ENCODE results near the gene BACE1. TPM values are rescaled to one million over a fixed set of nuclear protein-coding genes. Genes with fewer than 3 reads are reported as not detected.

Gene BACE1
- total and polyA plus RNA-seq, 7 experiments from 2014 or later, result 0.23 to 2.0 (median 0.34) TPM

DNA sequence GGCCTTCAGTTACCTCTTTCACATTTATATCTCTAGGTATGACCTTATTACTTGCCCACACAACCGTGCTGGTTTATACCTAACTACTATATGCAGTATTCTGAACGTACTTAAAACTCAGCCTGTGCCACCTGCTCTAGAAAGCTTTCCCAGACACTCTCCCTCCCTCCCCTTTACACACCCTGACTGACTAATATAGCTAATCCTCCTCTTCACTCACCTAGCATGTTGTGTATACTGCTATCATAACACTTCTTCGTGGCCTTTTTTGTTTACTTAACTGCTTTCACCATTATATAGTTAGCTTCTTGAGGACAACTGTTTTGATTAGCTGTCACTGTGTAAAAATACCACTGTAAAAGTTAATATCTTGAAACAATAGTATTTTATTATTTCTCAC, 60.1 kb downstream of the BACE1 start:
- ChIA-PET POLR2A (no interaction called here), CTCF (no interaction called here)
- intact Hi-C loops (cut with micrococcal nuclease), result no loop called here
- no peaks in the 10 kb centered on the region for H3K9me3 Mint-ChIP-seq
- H3K27me3 ChIP-seq (ENCODE audit: control insufficient read depth in 2 of 2, insufficient read depth in 2 of 2, low read length in 2 of 2), result no peaks in the 10 kb centered on the region
- H3K4me3 ChIP-seq (ENCODE audit: low read length), result no peak overlapping the region
- peaks cover 0 to 7% (median 4%) of the 10 kb centered on the region in 7 donors for H3K4me1 Mint-ChIP-seq
- ATAC-seq, result no peak
- H3K36me3 ChIP-seq (ENCODE audit: control insufficient read depth in 2 of 3, insufficient read depth in 3 of 3, low read length in 3 of 3), result peaks cover 0 to 23% (median 4%) of the 10 kb centered on the region in 3 experiments
- peak overlapping the region in 1 of 9 donors; percentile 32 for H3K27ac Mint-ChIP-seq
- no peaks in the 10 kb centered on the region for H3K27me3 Mint-ChIP-seq
- no peaks in the 10 kb centered on the region for H3K4me1 ChIP-seq (ENCODE audit: control insufficient read depth in 2 of 2, insufficient read depth in 2 of 2, low read length in 2 of 2)
- H3K36me3 Mint-ChIP-seq, result peaks cover 0 to 55% (median 26%) of the 10 kb centered on the region in 5 donors
- no peak for DNase-seq
- H3K9me3 ChIP-seq (ENCODE audit: control insufficient read depth in 2 of 3, low read length in 3 of 3), result no peaks in the 10 kb centered on the region
- H3K27ac ChIP-seq (ENCODE audit: low read depth, low read length), result no peak overlapping the region
- no peak overlapping the region for H3K4me3 Mint-ChIP-seq

DNA sequence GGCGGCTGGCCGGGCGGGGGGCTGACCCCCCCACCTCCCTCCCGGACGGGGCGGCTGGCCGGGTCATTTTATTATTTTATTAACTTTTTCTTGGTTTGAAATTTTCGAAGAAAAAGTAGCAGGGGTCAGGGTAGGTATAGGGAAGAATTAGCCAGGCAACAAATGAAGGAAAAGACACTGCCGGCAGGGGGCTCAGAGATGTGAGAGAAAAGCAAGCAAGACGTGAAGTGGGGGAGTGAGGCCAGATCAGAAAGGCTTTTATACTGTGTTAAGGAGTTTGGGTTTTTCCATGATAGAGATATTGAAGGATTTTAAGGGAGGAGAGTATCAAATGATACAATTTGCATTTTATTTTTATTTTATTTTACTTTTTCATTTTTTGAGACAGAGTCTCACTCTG, 64.5 kb downstream of the BACE1 start:
- DNase-seq (no peak), ATAC-seq (no peak)
- Histone ChIP-seq H3K4me1 (ENCODE audit: control insufficient read depth in 2 of 2, insufficient read depth in 2 of 2, low read length in 2 of 2) (no peaks in the 10 kb centered on the region), H3K27me3 (ENCODE audit: control insufficient read depth in 2 of 2, insufficient read depth in 2 of 2, low read length in 2 of 2) (no peaks in the 10 kb centered on the region), H3K4me3 (ENCODE audit: low read length) (no peak overlapping the region), H3K27ac (ENCODE audit: low read depth, low read length) (no peak overlapping the region), H3K36me3 (ENCODE audit: control insufficient read depth in 2 of 3, insufficient read depth in 3 of 3, low read length in 3 of 3) (peaks cover 10 to 44% (median 11%) of the 10 kb centered on the region in 3 experiments), H3K9me3 (ENCODE audit: control insufficient read depth in 2 of 3, low read length in 3 of 3) (no peaks in the 10 kb centered on the region)
- POLR2A ChIA-PET, result no interaction called here
- intact Hi-C loops (cut with micrococcal nuclease), result no loop called here
- H3K9me3 Mint-ChIP-seq, result no peaks in the 10 kb centered on the region
- H3K4me3 Mint-ChIP-seq, result no peak overlapping the region
- peaks cover 0 to 7% (median 4%) of the 10 kb centered on the region in 7 donors for H3K4me1 Mint-ChIP-seq
- CTCF ChIA-PET, result no interaction called here
- H3K36me3 Mint-ChIP-seq, result peaks cover 13 to 54% (median 34%) of the 10 kb centered on the region in 5 donors
- no peaks in the 10 kb centered on the region for H3K27me3 Mint-ChIP-seq
- peak overlapping the region in 1 of 9 donors; percentile 78 for H3K27ac Mint-ChIP-seq

DNA sequence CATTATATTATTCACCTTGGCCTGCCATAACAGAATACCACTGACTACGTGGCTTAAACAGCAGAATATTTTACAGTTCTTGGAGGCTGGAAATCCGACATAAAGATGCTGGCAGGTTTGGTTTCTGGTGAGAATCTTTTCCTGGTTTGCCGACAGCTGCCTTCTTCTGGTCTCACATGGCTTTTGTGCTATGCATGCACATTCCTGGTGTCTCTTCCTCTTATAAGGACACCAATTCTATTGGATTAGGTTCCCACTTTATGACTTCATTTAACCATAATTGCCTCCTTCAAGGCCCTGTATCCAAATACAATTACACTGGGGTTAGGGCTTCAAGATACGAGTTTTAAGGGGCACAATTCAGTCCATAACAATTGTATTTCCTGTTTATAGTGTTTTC, 66.5 kb downstream of the BACE1 start:
- intact Hi-C loops (cut with micrococcal nuclease), result no loop called here
- peak overlapping the region in 1 of 9 donors; percentile 43 for H3K27ac Mint-ChIP-seq

DNA sequence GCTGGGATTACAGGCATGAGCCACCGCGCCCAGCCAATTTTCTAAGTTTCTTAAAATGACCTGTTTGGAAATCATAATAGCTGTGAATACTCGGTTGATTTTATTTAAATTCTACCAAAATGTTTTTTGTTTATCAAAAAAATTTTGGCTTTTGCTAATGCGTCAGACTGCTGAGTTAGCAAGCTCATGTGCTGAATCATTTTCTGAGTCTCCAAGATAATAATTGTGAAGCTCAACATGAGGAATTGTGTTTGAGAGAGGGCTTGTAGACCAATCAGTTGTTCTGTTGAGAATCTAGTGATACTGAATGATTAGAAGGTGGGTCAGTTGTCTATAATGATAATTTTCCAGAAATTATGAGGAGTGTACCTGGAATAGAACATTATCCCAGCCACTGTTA, 67.7 kb downstream of the BACE1 start:
- Mint-ChIP-seq H3K27ac (no peak overlapping the region), H3K9me3 (no peaks in the 10 kb centered on the region), H3K36me3 (peaks cover 17 to 50% (median 32%) of the 10 kb centered on the region in 5 donors), H3K4me1 (peaks cover 0 to 6% (median 2%) of the 10 kb centered on the region in 7 donors), H3K27me3 (no peaks in the 10 kb centered on the region), H3K4me3 (no peak overlapping the region)
- DNase-seq (no peak), ATAC-seq (no peak)
- H3K4me3 ChIP-seq (ENCODE audit: low read length), result no peak overlapping the region
- intact Hi-C loops (cut with micrococcal nuclease), result no loop called here
- H3K4me1 ChIP-seq (ENCODE audit: control insufficient read depth in 2 of 2, insufficient read depth in 2 of 2, low read length in 2 of 2), result no peaks in the 10 kb centered on the region
- ChIA-PET CTCF (no interaction called here), POLR2A (no interaction called here)
- no peak overlapping the region for H3K27ac ChIP-seq (ENCODE audit: low read depth, low read length)
- no peaks in the 10 kb centered on the region for H3K27me3 ChIP-seq (ENCODE audit: control insufficient read depth in 2 of 2, insufficient read depth in 2 of 2, low read length in 2 of 2)
- H3K36me3 ChIP-seq (ENCODE audit: control insufficient read depth in 2 of 3, insufficient read depth in 3 of 3, low read length in 3 of 3), result peaks cover 6 to 53% (median 16%) of the 10 kb centered on the region in 3 experiments
- no peaks in the 10 kb centered on the region for H3K9me3 ChIP-seq (ENCODE audit: control insufficient read depth in 2 of 3, low read length in 3 of 3)

More for the DNA sequence above, 66.5 kb downstream of the BACE1 start:
- H3K27me3 Mint-ChIP-seq, result no peaks in the 10 kb centered on the region
- no peak overlapping the region for H3K4me3 ChIP-seq (ENCODE audit: low read length)
- no peaks in the 10 kb centered on the region for H3K4me1 ChIP-seq (ENCODE audit: control insufficient read depth in 2 of 2, insufficient read depth in 2 of 2, low read length in 2 of 2)
- no peaks in the 10 kb centered on the region for H3K27me3 ChIP-seq (ENCODE audit: control insufficient read depth in 2 of 2, insufficient read depth in 2 of 2, low read length in 2 of 2)
- no peak overlapping the region for H3K4me3 Mint-ChIP-seq
- no peak for ATAC-seq
- POLR2A ChIA-PET, result no interaction called here
- CTCF ChIA-PET, result no interaction called here
- no peaks in the 10 kb centered on the region for H3K9me3 Mint-ChIP-seq
- no peak overlapping the region for H3K27ac ChIP-seq (ENCODE audit: low read depth, low read length)
- H3K36me3 Mint-ChIP-seq, result peaks cover 14 to 51% (median 27%) of the 10 kb centered on the region in 5 donors
- no peaks in the 10 kb centered on the region for H3K9me3 ChIP-seq (ENCODE audit: control insufficient read depth in 2 of 3, low read length in 3 of 3)
- peaks cover 6 to 52% (median 16%) of the 10 kb centered on the region in 3 experiments for H3K36me3 ChIP-seq (ENCODE audit: control insufficient read depth in 2 of 3, insufficient read depth in 3 of 3, low read length in 3 of 3)
- no peak for DNase-seq
- H3K4me1 Mint-ChIP-seq, result peaks cover 0 to 6% (median 0%) of the 10 kb centered on the region in 7 donors

DNA sequence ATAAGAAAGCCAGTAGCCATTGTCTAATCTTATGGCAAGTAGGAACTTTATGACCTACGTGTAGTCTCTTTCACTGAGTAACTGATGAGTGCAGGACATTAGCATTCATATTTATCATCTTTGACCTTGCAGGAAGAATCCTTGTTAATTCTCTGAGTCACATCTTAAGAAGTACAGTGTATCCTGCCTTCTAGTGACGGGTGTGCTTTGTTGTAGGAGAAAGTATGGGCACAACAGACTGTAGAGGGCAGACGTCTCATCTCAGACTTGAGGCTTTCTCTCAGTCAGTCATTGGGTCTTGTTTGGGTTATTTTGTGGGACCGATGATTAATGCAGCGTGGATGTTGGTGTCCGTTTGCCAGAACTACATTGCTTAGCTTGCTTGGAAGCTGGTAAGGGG, 76.8 kb downstream of the BACE1 start:
- Histone ChIP-seq H3K27me3 (ENCODE audit: control insufficient read depth in 2 of 2, insufficient read depth in 2 of 2, low read length in 2 of 2) (no peaks in the 10 kb centered on the region), H3K9me3 (ENCODE audit: control insufficient read depth in 2 of 3, low read length in 3 of 3) (no peaks in the 10 kb centered on the region), H3K36me3 (ENCODE audit: control insufficient read depth in 2 of 3, insufficient read depth in 3 of 3, low read length in 3 of 3) (peaks cover 0 to 32% (median 6%) of the 10 kb centered on the region in 3 experiments), H3K4me1 (ENCODE audit: control insufficient read depth in 2 of 2, insufficient read depth in 2 of 2, low read length in 2 of 2) (no peaks in the 10 kb centered on the region), H3K27ac (ENCODE audit: low read depth, low read length) (no peak overlapping the region), H3K4me3 (ENCODE audit: low read length) (no peak overlapping the region)
- ChIA-PET POLR2A (no interaction called here), CTCF (interaction anchor here (0.5 to 0.6 kb wide), 2 partner anchors 13 to 173 kb away, joined by 3 to 4 read pairs; no protein-coding TSS in a partner anchor)
- Mint-ChIP-seq H3K36me3 (peaks cover 1 to 40% (median 18%) of the 10 kb centered on the region in 5 donors), H3K27me3 (no peaks in the 10 kb centered on the region), H3K9me3 (no peaks in the 10 kb centered on the region), H3K4me3 (no peak overlapping the region), H3K4me1 (peaks cover 2 to 7% (median 2%) of the 10 kb centered on the region in 7 donors), H3K27ac (peak overlapping the region in 1 of 9 donors; percentile 23)
- ATAC-seq (no peak), DNase-seq (no peak)
- intact Hi-C loops (cut with micrococcal nuclease), result no loop called here

DNA sequence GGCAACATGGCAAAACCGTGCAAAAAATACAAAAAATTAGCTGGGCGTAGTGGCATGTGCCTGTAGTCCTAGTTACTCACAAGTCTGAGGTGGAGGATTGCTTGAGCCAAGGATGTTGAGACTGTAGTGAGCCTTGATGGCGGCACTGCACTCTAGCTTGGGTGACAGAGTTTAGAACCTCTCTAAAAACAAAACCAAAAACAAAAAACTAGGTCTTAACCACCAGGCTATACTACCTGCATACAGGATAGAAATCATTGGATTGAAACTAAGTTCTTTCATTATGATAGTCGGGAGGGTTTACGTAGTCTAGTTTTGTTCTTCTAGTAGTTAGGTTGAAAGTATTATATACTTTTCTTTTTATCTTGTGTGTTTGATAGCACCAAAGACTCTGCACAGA, 77.8 kb downstream of the BACE1 start:
- Mint-ChIP-seq H3K4me3 (no peak overlapping the region), H3K9me3 (no peaks in the 10 kb centered on the region), H3K4me1 (peaks cover 9 to 18% (median 13%) of the 10 kb centered on the region in 7 donors), H3K27ac (no peak overlapping the region), H3K36me3 (peaks cover 0 to 35% (median 16%) of the 10 kb centered on the region in 5 donors), H3K27me3 (no peaks in the 10 kb centered on the region)
- peaks cover 4 to 7% of the 10 kb centered on the region in 2 donors for H3K4me1 ChIP-seq (ENCODE audit: control insufficient read depth in 2 of 2, insufficient read depth in 2 of 2, low read length in 2 of 2)
- intact Hi-C loops (cut with micrococcal nuclease), result no loop called here
- ATAC-seq, result no peak
- CTCF ChIA-PET, result no interaction called here
- H3K36me3 ChIP-seq (ENCODE audit: control insufficient read depth in 2 of 3, insufficient read depth in 3 of 3, low read length in 3 of 3), result peaks cover 0 to 25% (median 6%) of the 10 kb centered on the region in 3 experiments
- no peaks in the 10 kb centered on the region for H3K9me3 ChIP-seq (ENCODE audit: control insufficient read depth in 2 of 3, low read length in 3 of 3)
- DNase-seq, result no peak
- POLR2A ChIA-PET, result no interaction called here
- H3K4me3 ChIP-seq (ENCODE audit: low read length), result no peak overlapping the region
- no peaks in the 10 kb centered on the region for H3K27me3 ChIP-seq (ENCODE audit: control insufficient read depth in 2 of 2, insufficient read depth in 2 of 2, low read length in 2 of 2)
- no peak overlapping the region for H3K27ac ChIP-seq (ENCODE audit: low read depth, low read length)
